ENCODE measurements around the gene ATP11A. TPM values are rescaled to one million over a fixed set of nuclear protein-coding genes. Genes with fewer than 3 reads are reported as not detected.
"Not testable (repeated sequence)": the region's sequence is repeated elsewhere in the genome, so short reads cannot be mapped to it uniquely, and the experiment has no call there.

Gene ATP11A
- total and polyA plus RNA-seq, 10 donors = 2.7 to 91.3 (median 59.1) TPM

- Histone ChIP-seq H3K36me3 (peaks cover 0 to 71% (median 17%) of the 10 kb centered on the region in 6 donors), H3K27me3 (replicated peaks in 1 of 7) (no peaks in the 10 kb centered on the region), H3K27ac (no peak overlapping the region), H3K4me3 (no peak overlapping the region), H3K4me1 (peaks cover 9 to 37% (median 24%) of the 10 kb centered on the region in 6 donors), H3K9me3 (peaks cover 0 to 5% (median 0%) of the 10 kb centered on the region in 8 donors)
- TF ChIP-seq POLR2AphosphoS5 (IDR thresholded peaks at IDR 0.05) = no peak
- TF ChIP-seq POLR2A (IDR thresholded peaks at IDR 0.05) = no peak
- intact Hi-C loops (cut with DNase I; ENCODE audit: low total_unique reads) = no loop called here
- 88 to 98% (median 95%) methylated on average over 12 of the region's 12 CpGs for WGBS, 5 donors
- DNase-seq = peak; percentile 71
Observed at GRCh38 chr13:112871742-112872141, 181.9 kb downstream of the ATP11A start.

GRCh38 chr13:112872657-112873631, 183.1 kb downstream of the ATP11A start:
- H3K4me1 ChIP-seq = peaks cover 9 to 37% (median 24%) of the 10 kb centered on the region in 6 donors
- peaks cover 0 to 71% (median 21%) of the 10 kb centered on the region in 6 donors for H3K36me3 ChIP-seq
- H3K27ac ChIP-seq = peak overlapping the region; percentile 59 to 86 (median 74)
- intact Hi-C loops (cut with DNase I; ENCODE audit: low total_unique reads); H3K27me3 ChIP-seq (replicated peaks in 1 of 7); H3K9me3 ChIP-seq: not testable (repeated sequence)
- H3K4me3 ChIP-seq = peak overlapping the region in 3 of 8 donors; percentile 13 to 63 (median 29)
- WGBS, 5 donors = 18 to 29% (median 25%) methylated on average over 25 of the region's 25 CpGs
- DNase-seq = peak; percentile 61

GRCh38 chr13:112873851-112874750, 184.3 kb downstream of the ATP11A start:
- Histone ChIP-seq H3K27me3 (replicated peaks in 1 of 7) (no peaks in the 10 kb centered on the region), H3K9me3 (peaks cover 0 to 5% (median 0%) of the 10 kb centered on the region in 8 donors), H3K4me3 (peak overlapping the region in 6 of 8 donors; percentile 8 to 63 (median 12)), H3K4me1 (peaks cover 9 to 37% (median 24%) of the 10 kb centered on the region in 6 donors), H3K36me3 (peaks cover 0 to 71% (median 28%) of the 10 kb centered on the region in 6 donors), H3K27ac (peak overlapping the region; percentile 59 to 86 (median 74))
- TF ChIP-seq CTCF (IDR thresholded peaks at IDR 0.05 in 8 of 11, conservative IDR thresholded peaks at IDR 0.05 in 3 of 11) (peak; percentile 82 to 96 (median 89)), POLR2A (IDR thresholded peaks at IDR 0.05) (no peak), POLR2AphosphoS5 (IDR thresholded peaks at IDR 0.05) (peak; percentile 38 to 73 (median 42))
- peak; percentile 94 for DNase-seq
- intact Hi-C loops (cut with DNase I; ENCODE audit: low total_unique reads) = no loop called here
- 22 to 47% (median 27%) methylated on average over 29 to 40 of the region's 40 CpGs for WGBS, 5 donors

- 75 to 79% (median 79%) methylated on average over 17 to 19 of the region's 19 CpGs for WGBS, 5 donors
- H3K4me3 ChIP-seq = peak overlapping the region in 3 of 8 donors; percentile 8 to 63 (median 13)
- H3K36me3 ChIP-seq = peaks cover 0 to 71% (median 33%) of the 10 kb centered on the region in 6 donors
- DNase-seq = peak; percentile 75
- H3K27me3 ChIP-seq (replicated peaks in 1 of 7) = no peaks in the 10 kb centered on the region
- intact Hi-C loops (cut with DNase I; ENCODE audit: low total_unique reads) = loop anchor here (5.0 kb wide), 1 partner anchor 233 kb away; no protein-coding TSS in a partner anchor
- TF ChIP-seq CTCF (IDR thresholded peaks at IDR 0.05 in 8 of 11, conservative IDR thresholded peaks at IDR 0.05 in 3 of 11) = peak in 4 of 11 experiments; percentile 13 to 55 (median 24)
- TF ChIP-seq POLR2AphosphoS5 (IDR thresholded peaks at IDR 0.05) = no peak
- TF ChIP-seq POLR2A (IDR thresholded peaks at IDR 0.05) = no peak
- H3K4me1 ChIP-seq = peaks cover 9 to 37% (median 24%) of the 10 kb centered on the region in 6 donors
- peak overlapping the region in 7 of 8 donors; percentile 59 to 86 (median 77) for H3K27ac ChIP-seq
- H3K9me3 ChIP-seq = peaks cover 0 to 5% (median 0%) of the 10 kb centered on the region in 8 donors
Observed at GRCh38 chr13:112874751-112875300, 185.0 kb downstream of the ATP11A start.
